H9 (cell line): ENCODE data around the gene TMEM91. TPM values are rescaled to one million over a fixed set of nuclear protein-coding genes. Genes with fewer than 3 reads are reported as not detected.
A peak's percentile ranks its signal among the peaks of the same experiment; 100 is the strongest.

ENCODE experiments used
- DNase-seq: peaks from one replicate; pipeline ENCODE4 v3.0.0-alpha.2; 2017
- H2AFZ ChIP-seq: one replicate; pipeline ENCODE4 v1.6.1; 2013; ENCODE audit warnings: mild to moderate bottlenecking, low read length, control low read depth, moderate library complexity
- H2AK5ac ChIP-seq: 2 replicates; pipeline ENCODE4 v1.6.1; 2013; ENCODE audit warnings: low read length, control low read depth, mixed read lengths; ENCODE audit not compliant: insufficient read length
- H2BK120ac ChIP-seq: one replicate; pipeline ENCODE4 v1.6.1; 2013; ENCODE audit warnings: low read depth, mild to moderate bottlenecking, low read length, control low read depth, inconsistent platforms; ENCODE audit not compliant: poor library complexity, severe bottlenecking
- H2BK12ac ChIP-seq: 2 replicates; pipeline ENCODE4 v1.6.1; 2013; ENCODE audit warnings: low read length, control low read depth, mixed read lengths, low read depth; ENCODE audit not compliant: insufficient read length
- H2BK15ac ChIP-seq: 2 replicates; pipeline ENCODE4 v1.6.1; 2013; ENCODE audit warnings: low read depth, low read length, control low read depth
- H2BK20ac ChIP-seq: one replicate; pipeline ENCODE4 v1.6.1; 2013; ENCODE audit warnings: low read depth, mild to moderate bottlenecking, low read length, control low read depth, inconsistent platforms; ENCODE audit not compliant: poor library complexity, severe bottlenecking
- H2BK5ac ChIP-seq: 2 replicates; pipeline ENCODE4 v1.6.1; 2013; ENCODE audit warnings: low read length, control low read depth, mixed read lengths; ENCODE audit not compliant: insufficient read length
- H3K14ac ChIP-seq: 2 replicates; pipeline ENCODE4 v1.6.1; 2013; ENCODE audit warnings: low read length, control low read depth; ENCODE audit not compliant: insufficient read depth
- H3K18ac ChIP-seq: 2 replicates; pipeline ENCODE4 v1.6.1; 2013; ENCODE audit warnings: low read depth, mild to moderate bottlenecking, mixed read lengths, low read length, control low read depth; ENCODE audit not compliant: insufficient read length
- H3K23ac ChIP-seq: 2 replicates; pipeline ENCODE4 v1.6.1; 2013; ENCODE audit warnings: low read length, control low read depth, mixed read lengths, low read depth; ENCODE audit not compliant: insufficient read length
- H3K23me2 ChIP-seq: 2 replicates; pipeline ENCODE4 v1.6.1; 2013; ENCODE audit warnings: low read depth, mild to moderate bottlenecking, mixed read lengths, low read length, control low read depth; ENCODE audit not compliant: insufficient read length, poor library complexity, severe bottlenecking
- H3K27ac ChIP-seq: 2 replicates; pipeline ENCODE4 v1.5.1; 2013; ENCODE audit warnings: low read length, control low read depth, mixed read lengths, low read depth; ENCODE audit not compliant: insufficient read length
- H3K27me3 ChIP-seq: 2 replicates; pipeline ENCODE4 v1.6.1; 2013; ENCODE audit warnings: low read length, control low read depth, inconsistent platforms; ENCODE audit not compliant: insufficient read depth
- H3K4ac ChIP-seq: 2 replicates; pipeline ENCODE4 v1.6.1; 2013; ENCODE audit warnings: low read depth, mild to moderate bottlenecking, control low read depth, inconsistent platforms, low read length, moderate library complexity
- H3K4me1 ChIP-seq: 2 replicates; pipeline ENCODE4 v1.6.1; 2013; ENCODE audit warnings: low read length, control low read depth, inconsistent platforms; ENCODE audit not compliant: insufficient read depth
- H3K4me2 ChIP-seq: 2 replicates; pipeline ENCODE4 v1.6.1; 2013; ENCODE audit warnings: low read length, control low read depth, mixed read lengths; ENCODE audit not compliant: insufficient read length, insufficient read depth
- H3K56ac ChIP-seq: 2 replicates; pipeline ENCODE4 v1.6.1; 2013; ENCODE audit warnings: low read depth, mild to moderate bottlenecking, mixed read lengths, low read length, control low read depth; ENCODE audit not compliant: insufficient read length
- H3K79me1 ChIP-seq: 2 replicates; pipeline ENCODE4 v1.6.1; 2013; ENCODE audit warnings: low read depth, mild to moderate bottlenecking, moderate library complexity, low read length, control low read depth, inconsistent platforms; ENCODE audit not compliant: insufficient read depth, poor library complexity, severe bottlenecking
- H3K79me2 ChIP-seq: 2 replicates; pipeline ENCODE4 v1.6.1; 2013; ENCODE audit warnings: low read length, control low read depth, inconsistent platforms; ENCODE audit not compliant: insufficient read depth
- H3K9ac ChIP-seq: 2 replicates; pipeline ENCODE4 v1.6.1; 2013; ENCODE audit warnings: low read length, control low read depth, mixed read lengths; ENCODE audit not compliant: insufficient read length; ENCODE audit errors: extremely low read depth
- H3K9me3 ChIP-seq: one replicate; pipeline ENCODE4 v1.6.1; 2013; ENCODE audit warnings: low read depth, low read length, inconsistent platforms; ENCODE audit not compliant: control insufficient read depth
- H3T11ph ChIP-seq: one replicate; pipeline ENCODE4 v1.6.1; 2013; ENCODE audit warnings: mild to moderate bottlenecking, low read length, control low read depth, inconsistent platforms
- H4K20me1 ChIP-seq: one replicate; pipeline ENCODE4 v1.6.1; 2013; ENCODE audit not compliant: control insufficient read depth, insufficient read length, insufficient read depth
- H4K5ac ChIP-seq: 2 replicates; pipeline ENCODE4 v1.6.1; 2013; ENCODE audit warnings: low read depth, mild to moderate bottlenecking, mixed read lengths, low read length, control low read depth; ENCODE audit not compliant: insufficient read length
- H4K8ac ChIP-seq: replicated peaks from 2 replicates; pipeline ENCODE4 v1.6.1; 2013; ENCODE audit warnings: low read length, control low read depth, mixed read lengths, low read depth; ENCODE audit not compliant: insufficient read length
- H4K91ac ChIP-seq: 2 replicates; pipeline ENCODE4 v1.6.1; 2013; ENCODE audit warnings: low read depth, mild to moderate bottlenecking, moderate library complexity, mixed read lengths, low read length, control low read depth; ENCODE audit not compliant: insufficient read length
- H3K27ac Mint-ChIP-seq, 3 experiments: 2 replicates in 2 of 3; 3 replicates in 1 of 3; pipeline ENCODE4 v1.8.0; 2020 to 2021; ENCODE audit warnings: mixed read lengths in 3 of 3, mild to moderate bottlenecking in 1 of 3, moderate library complexity in 1 of 3
- H3K27me3 Mint-ChIP-seq: 2 replicates; pipeline ENCODE4 v1.8.0; 2021; ENCODE audit warnings: low read depth, mild to moderate bottlenecking, moderate library complexity, mixed read lengths
- H3K36me3 Mint-ChIP-seq, 3 experiments: 2 replicates in 2 of 3; 3 replicates in 1 of 3; pipeline ENCODE4 v1.8.0; 2020 to 2021; ENCODE audit warnings: low read depth in 3 of 3, mixed read lengths in 3 of 3; ENCODE audit not compliant: insufficient read depth in 1 of 3
- H3K4me1 Mint-ChIP-seq, 2 experiments: 2 replicates each; pipeline ENCODE4 v1.8.0; 2020; ENCODE audit warnings: mixed read lengths in 2 of 2
- H3K4me3 Mint-ChIP-seq, 2 experiments: 2 replicates in 1 of 2; 3 replicates in 1 of 2; pipeline ENCODE4 v1.8.0; 2020 to 2021; ENCODE audit warnings: mild to moderate bottlenecking in 2 of 2, mixed read lengths in 2 of 2, moderate library complexity in 1 of 2
- H3K9me3 Mint-ChIP-seq, 2 experiments: 2 replicates in 1 of 2; 3 replicates in 1 of 2; pipeline ENCODE4 v1.8.0; 2020; ENCODE audit warnings: mild to moderate bottlenecking in 2 of 2, mixed read lengths in 2 of 2, moderate library complexity in 1 of 2
- CTCF ChIP-seq: fragments of 200-600 bp; sonication (generic); conservative IDR thresholded peaks from 3 replicates; pipeline ENCODE4 v1.8.0; 2021; ENCODE audit warnings: antibody characterized with exemption, mild to moderate bottlenecking
- WGBS: extraction: QIAGEN DNeasy Blood & Tissue Kit; methylation state at CpG from one replicate; pipeline ENCODE4 v1.1.7; 2013; ENCODE audit warnings: missing lambda C conversion rate, low lambda C conversion rate, mixed read lengths; ENCODE audit not compliant: insufficient read length; ENCODE audit errors: extremely low coverage; 5-methylcytosine and 5-hydroxymethylcytosine counted together
- total RNA-seq: library from RNA; stranded (reverse); gene quantifications from 2 replicates; pipeline ENCODE4 v1.2.1, GENCODE V29; 2021

TMEM91 gene
- total RNA-seq, 1 experiment from 2014 or later: 5.7 TPM

GRCh38 chr19:41422955-41423354 is 46.6 kb downstream of the TMEM91 start:
- Mint-ChIP-seq H3K27ac (peak overlapping the region in 1 of 3 experiments; percentile 68; a peak in 1 of 7 replicates), H3K4me3 (peak overlapping the region in 1 of 2 experiments; percentile 40; a peak in 2 of 5 replicates), H3K4me1 (peaks cover 12 to 17% of the 10 kb centered on the region in 2 experiments), H3K27me3 (no peaks in the 10 kb centered on the region; the same call in none of the 2 replicates), H3K9me3 (no peaks in the 10 kb centered on the region), H3K36me3 (peaks cover 12 to 49% (median 39%) of the 10 kb centered on the region in 3 experiments; a peak in 6 of 7 replicates)
- Histone ChIP-seq H4K91ac (no peak overlapping the region), H2BK12ac (no peak overlapping the region), H4K5ac (no peak overlapping the region), H2AK5ac (no peak overlapping the region), H3K23me2 (peaks cover 5% of the 10 kb centered on the region), H2BK15ac (no peak overlapping the region), H2BK20ac (no peak overlapping the region), H2BK120ac (no peak overlapping the region), H3K27me3 (no peaks in the 10 kb centered on the region), H4K20me1 (peaks cover 2% of the 10 kb centered on the region), H3K14ac (no peak overlapping the region), H3K4ac (no peak overlapping the region), H3K18ac (no peak overlapping the region), H3K4me1 (no peaks in the 10 kb centered on the region), H3K79me1 (no peaks in the 10 kb centered on the region), H3K4me2 (no peak overlapping the region), H3T11ph (no peak overlapping the region), H3K79me2 (no peaks in the 10 kb centered on the region), H3K27ac (no peak overlapping the region), H4K8ac (no peak overlapping the region), H2AFZ (no peak overlapping the region), H2BK5ac (no peak overlapping the region), H3K23ac (no peak overlapping the region), H3K9me3 (no peaks in the 10 kb centered on the region), H3K9ac (no peak overlapping the region), H3K56ac (no peak overlapping the region)
- DNase-seq: no peak
- no peak for TF ChIP-seq CTCF
- WGBS: no CpG with 5 or more reads among the region's 12 CpGs
